Measurements from ENCODE around the gene STRA6.
"Not testable (repeated sequence)": the region's sequence is repeated elsewhere in the genome, so short reads cannot be mapped to it uniquely, and the experiment has no call there.

STRA6 gene

GRCh38 chr15:74179983-74180880, 22.4 kb downstream of the STRA6 start:
- DNase-seq = no peak

DNA sequence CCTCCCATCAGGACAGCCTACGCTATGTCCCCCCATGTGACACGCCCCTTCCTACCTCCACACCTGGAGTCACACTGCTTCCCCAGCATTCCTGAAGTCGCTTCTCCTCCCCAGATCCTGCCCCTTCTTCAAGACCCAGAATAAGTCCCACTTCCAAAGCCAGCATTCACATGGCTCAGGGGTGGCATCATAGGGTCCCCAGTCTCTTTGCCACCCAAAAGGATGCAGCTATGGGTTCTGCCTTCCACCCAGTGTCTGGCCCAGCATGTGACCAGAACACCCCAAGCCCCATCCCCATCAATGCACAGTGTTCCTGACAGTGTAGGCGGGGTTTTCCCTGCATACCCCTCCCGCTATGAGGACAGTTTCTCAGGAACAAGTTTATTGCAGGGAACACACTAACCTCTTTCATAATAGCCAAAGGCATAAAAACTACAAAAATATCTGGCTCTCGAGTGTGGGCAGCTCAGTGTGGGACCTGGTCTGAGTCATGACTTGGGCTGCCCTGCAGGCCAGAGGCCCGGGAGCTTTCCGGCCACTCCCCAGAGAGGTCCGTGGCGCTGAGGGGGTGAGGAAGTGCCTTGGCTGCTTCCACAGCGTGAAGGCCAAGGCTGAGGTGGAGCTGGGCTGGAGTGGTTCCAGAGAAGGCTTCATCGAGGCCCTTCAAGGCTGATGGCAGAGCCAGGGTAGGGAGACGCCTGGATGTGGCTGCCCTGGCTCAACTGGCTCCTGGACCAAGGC, 23.3 kb downstream of the STRA6 start:
- no peak for DNase-seq

- DNase-seq = no peak
Measured at GRCh38 chr15:74178326-74179100, 24.1 kb downstream of the STRA6 start.

DNA sequence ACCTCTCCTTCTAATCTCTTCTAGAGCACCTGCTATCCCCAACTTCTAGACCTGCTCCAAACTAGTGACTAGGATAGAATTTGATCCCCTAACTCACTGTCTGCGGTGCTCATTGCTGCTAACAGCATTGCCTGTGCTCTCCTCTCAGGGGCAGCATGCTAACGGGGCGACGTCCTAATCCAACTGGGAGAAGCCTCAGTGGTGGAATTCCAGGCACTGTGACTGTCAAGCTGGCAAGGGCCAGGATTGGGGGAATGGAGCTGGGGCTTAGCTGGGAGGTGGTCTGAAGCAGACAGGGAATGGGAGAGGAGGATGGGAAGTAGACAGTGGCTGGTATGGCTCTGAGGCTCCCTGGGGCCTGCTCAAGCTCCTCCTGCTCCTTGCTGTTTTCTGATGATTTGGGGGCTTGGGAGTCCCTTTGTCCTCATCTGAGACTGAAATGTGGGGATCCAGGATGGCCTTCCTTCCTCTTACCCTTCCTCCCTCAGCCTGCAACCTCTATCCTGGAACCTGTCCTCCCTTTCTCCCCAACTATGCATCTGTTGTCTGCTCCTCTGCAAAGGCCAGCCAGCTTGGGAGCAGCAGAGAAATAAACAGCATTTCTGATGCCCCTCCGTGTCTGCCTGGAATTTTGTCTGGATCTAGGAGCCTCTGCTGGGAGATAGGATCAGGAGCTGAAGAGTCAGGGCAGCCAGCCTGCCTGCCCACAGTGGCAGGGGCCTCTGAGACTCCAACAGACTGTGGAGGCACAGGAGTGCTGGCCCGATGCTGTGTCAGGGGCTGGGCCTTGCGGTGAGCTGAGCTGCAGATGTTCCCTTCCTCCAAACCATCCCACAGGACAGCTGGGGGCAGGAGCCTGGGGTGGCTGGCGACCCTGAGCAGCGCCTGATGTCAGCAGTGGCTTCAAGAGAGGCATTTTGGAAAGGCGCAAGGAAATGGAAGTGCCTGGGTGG, 26.0 kb downstream of the STRA6 start:
- no peak for DNase-seq

DNA sequence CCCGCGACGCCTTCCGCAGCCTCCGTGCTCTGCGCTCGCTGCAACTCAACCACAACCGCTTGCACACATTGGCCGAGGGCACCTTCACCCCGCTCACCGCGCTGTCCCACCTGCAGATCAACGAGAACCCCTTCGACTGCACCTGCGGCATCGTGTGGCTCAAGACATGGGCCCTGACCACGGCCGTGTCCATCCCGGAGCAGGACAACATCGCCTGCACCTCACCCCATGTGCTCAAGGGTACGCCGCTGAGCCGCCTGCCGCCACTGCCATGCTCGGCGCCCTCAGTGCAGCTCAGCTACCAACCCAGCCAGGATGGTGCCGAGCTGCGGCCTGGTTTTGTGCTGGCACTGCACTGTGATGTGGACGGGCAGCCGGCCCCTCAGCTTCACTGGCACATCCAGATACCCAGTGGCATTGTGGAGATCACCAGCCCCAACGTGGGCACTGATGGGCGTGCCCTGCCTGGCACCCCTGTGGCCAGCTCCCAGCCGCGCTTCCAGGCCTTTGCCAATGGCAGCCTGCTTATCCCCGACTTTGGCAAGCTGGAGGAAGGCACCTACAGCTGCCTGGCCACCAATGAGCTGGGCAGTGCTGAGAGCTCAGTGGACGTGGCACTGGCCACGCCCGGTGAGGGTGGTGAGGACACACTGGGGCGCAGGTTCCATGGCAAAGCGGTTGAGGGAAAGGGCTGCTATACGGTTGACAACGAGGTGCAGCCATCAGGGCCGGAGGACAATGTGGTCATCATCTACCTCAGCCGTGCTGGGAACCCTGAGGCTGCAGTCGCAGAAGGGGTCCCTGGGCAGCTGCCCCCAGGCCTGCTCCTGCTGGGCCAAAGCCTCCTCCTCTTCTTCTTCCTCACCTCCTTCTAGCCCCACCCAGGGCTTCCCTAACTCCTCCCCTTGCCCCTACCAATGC, 27.1 kb downstream of the STRA6 start:
- no peak for DNase-seq

DNA sequence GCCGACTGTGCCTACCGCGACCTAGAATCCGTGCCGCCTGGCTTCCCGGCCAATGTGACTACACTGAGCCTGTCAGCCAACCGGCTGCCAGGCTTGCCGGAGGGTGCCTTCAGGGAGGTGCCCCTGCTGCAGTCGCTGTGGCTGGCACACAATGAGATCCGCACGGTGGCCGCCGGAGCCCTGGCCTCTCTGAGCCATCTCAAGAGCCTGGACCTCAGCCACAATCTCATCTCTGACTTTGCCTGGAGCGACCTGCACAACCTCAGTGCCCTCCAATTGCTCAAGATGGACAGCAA, 27.7 kb downstream of the STRA6 start:
- DNase-seq = no peak

GRCh38 chr15:74174219-74174957, 28.2 kb downstream of the STRA6 start:
- no peak for DNase-seq

DNA sequence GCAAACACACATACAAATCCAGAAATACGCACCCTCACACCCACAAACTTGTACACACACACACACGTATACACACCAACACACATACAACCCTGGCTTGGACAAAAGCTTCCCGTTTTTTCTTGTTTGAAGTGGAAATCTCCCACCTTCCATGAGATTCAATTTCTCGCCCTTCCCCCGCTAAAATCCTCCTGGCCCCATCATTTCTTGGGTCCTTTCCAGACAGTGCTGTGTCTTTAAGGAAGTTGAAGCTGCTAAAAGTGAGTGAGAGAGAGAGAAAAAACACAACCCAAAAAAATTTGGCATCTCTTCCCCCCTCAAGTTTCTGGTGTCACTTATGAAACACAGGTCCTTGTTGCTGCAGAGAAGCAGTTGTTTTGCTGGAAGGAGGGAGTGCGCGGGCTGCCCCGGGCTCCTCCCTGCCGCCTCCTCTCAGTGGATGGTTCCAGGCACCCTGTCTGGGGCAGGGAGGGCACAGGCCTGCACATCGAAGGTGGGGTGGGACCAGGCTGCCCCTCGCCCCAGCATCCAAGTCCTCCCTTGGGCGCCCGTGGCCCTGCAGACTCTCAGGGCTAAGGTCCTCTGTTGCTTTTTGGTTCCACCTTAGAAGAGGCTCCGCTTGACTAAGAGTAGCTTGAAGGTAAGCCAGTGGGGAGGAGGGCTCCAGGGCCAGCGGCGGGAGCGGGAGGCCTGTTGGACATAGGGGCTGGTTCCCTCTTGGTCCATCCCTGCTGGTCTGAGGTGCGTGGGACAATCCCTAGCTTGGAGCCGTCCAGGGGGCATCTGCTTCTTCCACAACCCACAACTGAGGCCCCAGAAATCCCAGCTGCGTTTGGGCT, 29.0 kb downstream of the STRA6 start, which contains the start of gene ISLR:
Gene ISLR (plus strand): TSS at position 331 of the 839 bp plus-strand sequence. CDS start 1,149 bp downstream, outside the sequence.
- no peak for DNase-seq

- no peak for DNase-seq
Measured at GRCh38 chr15:74172701-74173379, 29.7 kb downstream of the STRA6 start.

GRCh38 chr15:74171965-74172541, 30.5 kb downstream of the STRA6 start:
- DNase-seq = no peak

- no peak for DNase-seq
Measured at GRCh38 chr15:74170875-74171578, 31.6 kb downstream of the STRA6 start.

- no peak for DNase-seq
Measured at GRCh38 chr15:74170071-74170844, 32.3 kb downstream of the STRA6 start.

- no peak for DNase-seq
Measured at GRCh38 chr15:74168711-74169126, 33.9 kb downstream of the STRA6 start.

- no peak for DNase-seq
Measured at GRCh38 chr15:74167891-74168331, 34.7 kb downstream of the STRA6 start.

DNA sequence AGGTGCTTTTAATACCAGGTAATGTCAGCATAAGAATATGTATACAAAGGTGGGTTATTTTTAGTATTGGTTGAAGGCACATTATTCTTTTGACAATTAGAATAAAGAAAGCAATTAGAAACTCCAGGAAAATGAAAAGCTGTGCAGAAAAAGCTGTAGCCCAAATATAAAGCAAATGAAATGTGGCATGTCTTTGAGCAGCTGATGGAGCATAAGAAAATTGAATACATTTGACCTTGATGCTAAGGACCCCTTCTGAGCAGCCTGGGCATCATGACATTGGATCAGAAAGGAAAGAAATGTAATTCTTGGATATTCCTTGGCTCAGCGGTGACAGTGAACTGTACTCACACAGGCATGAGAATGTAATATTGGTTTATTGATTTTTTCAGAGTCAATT, 37.1 kb downstream of the STRA6 start:
- no peak for DNase-seq

DNA sequence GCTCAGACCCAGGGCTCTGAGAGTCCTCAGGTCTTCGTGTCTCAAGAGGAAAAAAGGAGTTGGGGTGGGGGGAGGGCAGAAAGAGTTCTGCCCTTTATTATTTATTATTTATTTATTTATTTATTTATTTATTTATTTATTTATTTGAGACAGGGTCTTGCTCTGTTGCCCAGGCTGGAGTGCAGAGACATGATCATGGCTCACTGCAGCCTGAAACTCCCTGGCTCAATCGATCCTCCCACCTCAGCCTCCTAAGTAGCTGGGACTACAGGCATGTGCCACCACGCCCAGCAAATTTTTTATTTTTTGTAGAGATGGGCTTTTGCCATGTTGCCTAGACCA, 40.4 kb downstream of the STRA6 start:
- not testable (repeated sequence) for DNase-seq

DNA sequence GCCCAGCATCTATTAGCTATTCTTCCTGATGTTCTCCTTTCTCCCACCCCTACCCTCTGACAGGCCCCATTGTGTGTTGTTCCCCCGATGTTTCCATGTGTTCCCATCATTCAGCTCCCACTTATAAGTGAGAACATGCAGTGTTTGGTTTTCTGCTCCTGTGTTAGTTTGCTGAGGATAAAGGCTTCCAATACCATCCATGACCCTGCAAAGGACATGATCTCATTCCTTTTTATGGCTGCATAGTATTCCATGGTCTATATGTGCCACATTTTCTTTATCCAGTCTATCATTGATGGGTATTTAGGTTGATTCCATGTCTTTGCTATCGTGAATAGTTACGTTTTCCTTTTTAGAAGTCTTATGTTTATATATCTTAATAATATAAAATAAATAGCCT, 42.2 kb downstream of the STRA6 start:
- DNase-seq = not testable (repeated sequence)
